Measurements from ENCODE around the gene TRMT61B. TPM values are rescaled to one million over a fixed set of nuclear protein-coding genes. Genes with fewer than 3 reads are reported as not detected.

The TRMT61B gene
- total and polyA plus RNA-seq, 9 of the 15 experiments (the other 6 are each of a cell fraction or from before 2014, with no cell fraction given) = 13.2 to 28.3 (median 19.5) TPM

DNA sequence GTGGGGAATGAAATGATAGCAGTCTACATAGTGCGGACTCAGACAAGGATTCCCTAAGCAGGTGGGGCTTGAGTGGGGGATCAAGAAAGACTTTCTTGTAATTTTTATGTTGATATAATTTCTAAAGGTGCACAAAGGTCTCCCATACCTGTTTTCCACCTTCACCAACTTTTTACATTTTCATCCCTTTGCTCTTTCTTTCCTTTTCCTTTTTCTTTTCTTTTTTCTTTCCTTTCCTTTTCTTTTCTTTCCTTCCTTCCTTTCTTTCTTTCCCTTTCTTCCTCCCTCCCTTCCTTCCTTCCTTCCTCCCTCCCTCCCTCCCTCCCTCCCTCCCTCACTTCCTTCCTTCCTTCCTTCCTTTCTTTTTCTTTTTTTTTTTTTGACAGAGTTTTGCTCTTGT lies 10.1 kb upstream of the TRMT61B start:
- H3K9me3 ChIP-seq (replicated peaks; ENCODE audit: control insufficient read depth, insufficient read depth, low read depth, low read length) = no peaks in the 10 kb centered on the region
- DNase-seq (ENCODE audit: extremely low read depth in 1 of 4, low spot score in 3 of 4) (no peak), ATAC-seq (no peak), FAIRE-seq (no peak)
- intact Hi-C loops (cut with micrococcal nuclease) = no loop called here
- POLR2A ChIA-PET = interaction anchor here (1.6 kb wide), 1 partner anchor 14 kb away, joined by 6 read pairs; the partner anchor contains the start of gene WDR43
- no peaks in the 10 kb centered on the region for H4K20me1 ChIP-seq (replicated peaks; ENCODE audit: control insufficient read depth, insufficient read depth, low read length)
- no peaks in the 10 kb centered on the region; a peak in 3 of 5 replicates for H3K27me3 ChIP-seq (ENCODE audit: control insufficient read depth in 2 of 2, insufficient read depth in 2 of 2, low read length in 2 of 2)
- no peak for TF ChIP-seq SAFB (IDR thresholded peaks at IDR 0.05; ENCODE audit: borderline replicate concordance, low read depth, low read length)
- TF ChIP-seq TARDBP (IDR thresholded peaks at IDR 0.05) = no peak
- TF ChIP-seq STAT5A (IDR thresholded peaks at IDR 0.05; ENCODE audit: borderline replicate concordance, low read length) = no peak
- TF ChIP-seq, protein P1, sequence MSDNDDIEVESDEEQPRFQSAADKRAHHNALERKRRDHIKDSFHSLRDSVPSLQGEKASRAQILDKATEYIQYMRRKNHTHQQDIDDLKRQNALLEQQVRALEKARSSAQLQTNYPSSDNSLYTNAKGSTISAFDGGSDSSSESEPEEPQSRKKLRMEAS (CRISPR knock-in tag; IDR thresholded peaks at IDR 0.05) = no peak
- TF ChIP-seq, protein P2, sequence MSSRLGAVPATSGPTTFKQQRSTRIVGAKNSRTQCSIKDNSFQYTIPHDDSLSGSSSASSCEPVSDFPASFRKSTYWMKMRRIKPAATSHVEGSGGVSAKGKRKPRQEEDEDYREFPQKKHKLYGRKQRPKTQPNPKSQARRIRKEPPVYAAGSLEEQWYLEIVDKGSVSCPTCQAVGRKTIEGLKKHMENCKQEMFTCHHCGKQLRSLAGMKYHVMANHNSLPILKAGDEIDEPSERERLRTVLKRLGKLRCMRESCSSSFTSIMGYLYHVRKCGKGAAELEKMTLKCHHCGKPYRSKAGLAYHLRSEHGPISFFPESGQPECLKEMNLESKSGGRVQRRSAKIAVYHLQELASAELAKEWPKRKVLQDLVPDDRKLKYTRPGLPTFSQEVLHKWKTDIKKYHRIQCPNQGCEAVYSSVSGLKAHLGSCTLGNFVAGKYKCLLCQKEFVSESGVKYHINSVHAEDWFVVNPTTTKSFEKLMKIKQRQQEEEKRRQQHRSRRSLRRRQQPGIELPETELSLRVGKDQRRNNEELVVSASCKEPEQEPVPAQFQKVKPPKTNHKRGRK (tag; IDR thresholded peaks at IDR 0.05) = peak; percentile 52; the same call in 1 of the 2 replicates
- no peak overlapping the region for H3K4me2 ChIP-seq (ENCODE audit: insufficient read depth, low read length)
- no peak overlapping the region for H3K27ac ChIP-seq (ENCODE audit: extremely low read depth, low read depth, low read length)
- H3K4me3 ChIP-seq = no peak overlapping the region
- no peak overlapping the region for H3K9ac ChIP-seq (ENCODE audit: insufficient read depth in 1 of 2, low read depth in 2 of 2, low read length in 2 of 2)
- CTCF ChIA-PET (ENCODE audit: low intra/inter-chr PET ratio) = no interaction called here
- BruUV-seq (replicated peaks) = no TSS peak
- WGBS (ENCODE audit: insufficient coverage, low coverage, missing lambda C conversion rate) = 63% methylated on average over 1 of the region's 1 CpG
- no peaks in the 10 kb centered on the region for H3K36me3 ChIP-seq (ENCODE audit: control insufficient read depth, insufficient read depth, low read length)
- no peaks in the 10 kb centered on the region for H3K79me2 ChIP-seq (ENCODE audit: control insufficient read depth, insufficient read depth, low read length)
- no peaks in the 10 kb centered on the region for H3K9me1 ChIP-seq (ENCODE audit: control insufficient read depth, insufficient read depth, low read length)
- H2AFZ ChIP-seq (ENCODE audit: low read depth, low read length) = no peak overlapping the region
- in situ Hi-C loops (cut with MboI) = no loop called here
- H3K4me1 ChIP-seq (replicated peaks in 1 of 2; ENCODE audit: control insufficient read depth in 2 of 2, insufficient read depth in 2 of 2, low read length in 2 of 2) = peaks cover 0 to 4% of the 10 kb centered on the region in 2 experiments; a peak in 2 of 5 replicates
